CD14-positive monocyte (primary cell): ENCODE measurements around the gene ZNF341. TPM values are rescaled to one million over a fixed set of nuclear protein-coding genes. Genes with fewer than 3 reads are reported as not detected.

Source experiments
- DNase-seq, 3 donors: peaks; one replicate each; pipeline ENCODE4 v3.0.0-alpha.2; 2011 to 2022
- H2AFZ ChIP-seq: 2 replicates; pipeline ENCODE4 v1.6.0; 2012; ENCODE audit warnings: mild to moderate bottlenecking, low read depth, low read length, inconsistent platforms; ENCODE audit not compliant: insufficient read depth, poor library complexity, severe bottlenecking
- H3K27ac ChIP-seq, 2 donors: 1 replicate in 1 of 2; 2 replicates in 1 of 2; pipeline ENCODE4 v1.5.1; 2012 to 2013; ENCODE audit warnings: low read length in 2 of 2, control low read depth in 1 of 2, inconsistent platforms in 1 of 2, low read depth in 1 of 2, mild to moderate bottlenecking in 1 of 2
- H3K27me3 ChIP-seq, 2 donors: one replicate each; pipeline versions ENCODE4 v1.6.0 to v1.6.1; 2011 to 2013; ENCODE audit warnings: low read length in 2 of 2; ENCODE audit not compliant: control insufficient read depth in 2 of 2, insufficient read depth in 2 of 2
- H3K36me3 ChIP-seq, 2 donors: replicated peaks in 1 of 2; 1 replicate in 1 of 2; 2 replicates in 1 of 2; pipeline versions ENCODE4 v1.5.1 to v1.6.1; 2012 to 2013; ENCODE audit warnings: low read length in 2 of 2, control low read depth in 1 of 2, inconsistent platforms in 1 of 2, mild to moderate bottlenecking in 1 of 2; ENCODE audit not compliant: insufficient read depth in 2 of 2, control insufficient read depth in 1 of 2
- H3K4me1 ChIP-seq, 2 donors: 1 replicate in 1 of 2; 2 replicates in 1 of 2; pipeline versions ENCODE4 v1.5.1 to v1.6.1; 2012 to 2013; ENCODE audit warnings: low read length in 2 of 2, control low read depth in 1 of 2, inconsistent platforms in 1 of 2, mild to moderate bottlenecking in 1 of 2, moderate library complexity in 1 of 2; ENCODE audit not compliant: insufficient read depth in 2 of 2, control insufficient read depth in 1 of 2
- H3K4me2 ChIP-seq: replicated peaks from 2 replicates; pipeline ENCODE3; 2012; ENCODE audit warnings: low read length, moderate library complexity, mild to moderate bottlenecking; ENCODE audit not compliant: poor library complexity, severe bottlenecking; ENCODE audit errors: extremely low read depth
- H3K4me3 ChIP-seq, 3 experiments: fragments of 200-600 bp in 1 of 3; sonication (generic) in 1 of 3; replicated peaks in 1 of 3; 1 replicate in 2 of 3; 2 replicates in 1 of 3; pipeline ENCODE4 v1.5.1; 2011 to 2013; ENCODE audit warnings: low read length in 3 of 3, mild to moderate bottlenecking in 3 of 3, control low read depth in 2 of 3, low read depth in 2 of 3, inconsistent platforms in 1 of 3, moderate library complexity in 1 of 3
- H3K79me2 ChIP-seq: 2 replicates; pipeline ENCODE4 v1.6.0; 2012; ENCODE audit warnings: mild to moderate bottlenecking, control low read depth, inconsistent platforms, low read length, moderate library complexity; ENCODE audit not compliant: insufficient read depth
- H3K9ac ChIP-seq: 2 replicates; pipeline ENCODE4 v1.6.0; 2017; ENCODE audit warnings: low read length, mild to moderate bottlenecking; ENCODE audit not compliant: insufficient read depth, poor library complexity, severe bottlenecking
- H3K9me3 ChIP-seq, 2 donors: replicated peaks in 1 of 2; 1 replicate in 1 of 2; 2 replicates in 1 of 2; pipeline versions ENCODE4 v1.5.1 to v1.6.1; 2012 to 2013; ENCODE audit warnings: low read length in 2 of 2, control low read depth in 1 of 2; ENCODE audit not compliant: control insufficient read depth in 1 of 2, insufficient read depth in 1 of 2
- H4K20me1 ChIP-seq: 2 replicates; pipeline ENCODE4 v1.6.0; 2012; ENCODE audit warnings: mild to moderate bottlenecking, low read length, control low read depth, moderate library complexity; ENCODE audit not compliant: insufficient read depth
- H3K27ac Mint-ChIP-seq, 7 donors: one replicate each; pipeline ENCODE4 v1.8.0; 2020; ENCODE audit warnings: mild to moderate bottlenecking in 7 of 7, mixed read lengths in 7 of 7, moderate library complexity in 6 of 7, inconsistent platforms in 2 of 7
- H3K27me3 Mint-ChIP-seq, 3 donors: one replicate each; pipeline ENCODE4 v1.8.0; 2021 to 2022; ENCODE audit warnings: low read depth in 3 of 3, mild to moderate bottlenecking in 3 of 3, mixed read lengths in 3 of 3, moderate library complexity in 3 of 3, inconsistent platforms in 1 of 3
- H3K36me3 Mint-ChIP-seq, 2 donors: one replicate each; pipeline ENCODE4 v1.8.0; 2020; ENCODE audit warnings: mixed read lengths in 2 of 2, inconsistent platforms in 1 of 2, mild to moderate bottlenecking in 1 of 2
- H3K4me1 Mint-ChIP-seq: one replicate; pipeline ENCODE4 v1.8.0; 2020; ENCODE audit warnings: mild to moderate bottlenecking, mixed read lengths
- H3K4me3 Mint-ChIP-seq, 2 donors: one replicate each; pipeline ENCODE4 v1.8.0; 2020; ENCODE audit warnings: mild to moderate bottlenecking in 2 of 2, mixed read lengths in 2 of 2, moderate library complexity in 1 of 2
- H3K9me3 Mint-ChIP-seq, 7 donors: one replicate each; pipeline ENCODE4 v1.8.0; 2020 to 2022; ENCODE audit warnings: mixed read lengths in 7 of 7, mild to moderate bottlenecking in 6 of 7, moderate library complexity in 6 of 7, inconsistent platforms in 2 of 7
- WGBS: methylation state at CpG from one replicate; pipeline ENCODE4 v1.1.5; 2013; ENCODE audit warnings: missing lambda C conversion rate; ENCODE audit not compliant: insufficient coverage; 5-methylcytosine and 5-hydroxymethylcytosine counted together
- intact Hi-C, 2 donors: fragments of 100-400 bp; cut with micrococcal nuclease; formaldehyde crosslinking; loops; one replicate each; pipeline versions ENCODE4 v1.15.0 to v1.15.1; 2023
- polyA plus RNA-seq, 3 donors: library from polyadenylated mRNA; depleted of rRNA in 1 of 3; unstranded in 2 of 3; stranded (reverse) in 1 of 3; fragments of 300-500 nt in 2 of 3; fragments of >200 nt in 1 of 3; fragmentation: Illumina TruSeq in 2 of 3; gene quantifications; 1 replicate in 2 of 3; 2 replicates in 1 of 3; pipeline ENCODE4 v1.2.3, GENCODE V29; 2012 to 2021
- TF ChIP-seq, protein P1 (sequence below): fragments of 200-600 bp; IDR thresholded peaks from one replicate; pipeline ENCODE4 v1.8.0; 2022; ENCODE audit warnings: antibody characterized with exemption, mild to moderate bottlenecking

Gene ZNF341
- polyA plus RNA-seq, 3 donors = 1.1 to 10.3 (median 2.3) TPM

- no peak overlapping the region for H3K4me3 Mint-ChIP-seq
- Histone ChIP-seq H3K27me3 (no peaks in the 10 kb centered on the region), H3K4me2 (no peak overlapping the region), H3K9me3 (no peaks in the 10 kb centered on the region), H3K27ac (no peak overlapping the region), H3K4me3 (no peak overlapping the region), H3K9ac (no peak overlapping the region), H3K79me2 (peaks cover 24% of the 10 kb centered on the region), H4K20me1 (no peaks in the 10 kb centered on the region), H3K4me1 (peaks cover 30 to 50% of the 10 kb centered on the region in 2 donors), H3K36me3 (no peaks in the 10 kb centered on the region), H2AFZ (no peak overlapping the region)
- no peak for DNase-seq
- TF ChIP-seq, protein P1, sequence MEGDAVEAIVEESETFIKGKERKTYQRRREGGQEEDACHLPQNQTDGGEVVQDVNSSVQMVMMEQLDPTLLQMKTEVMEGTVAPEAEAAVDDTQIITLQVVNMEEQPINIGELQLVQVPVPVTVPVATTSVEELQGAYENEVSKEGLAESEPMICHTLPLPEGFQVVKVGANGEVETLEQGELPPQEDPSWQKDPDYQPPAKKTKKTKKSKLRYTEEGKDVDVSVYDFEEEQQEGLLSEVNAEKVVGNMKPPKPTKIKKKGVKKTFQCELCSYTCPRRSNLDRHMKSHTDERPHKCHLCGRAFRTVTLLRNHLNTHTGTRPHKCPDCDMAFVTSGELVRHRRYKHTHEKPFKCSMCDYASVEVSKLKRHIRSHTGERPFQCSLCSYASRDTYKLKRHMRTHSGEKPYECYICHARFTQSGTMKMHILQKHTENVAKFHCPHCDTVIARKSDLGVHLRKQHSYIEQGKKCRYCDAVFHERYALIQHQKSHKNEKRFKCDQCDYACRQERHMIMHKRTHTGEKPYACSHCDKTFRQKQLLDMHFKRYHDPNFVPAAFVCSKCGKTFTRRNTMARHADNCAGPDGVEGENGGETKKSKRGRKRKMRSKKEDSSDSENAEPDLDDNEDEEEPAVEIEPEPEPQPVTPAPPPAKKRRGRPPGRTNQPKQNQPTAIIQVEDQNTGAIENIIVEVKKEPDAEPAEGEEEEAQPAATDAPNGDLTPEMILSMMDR = no peak
- 100% methylated on average over 1 of the region's 3 CpGs for WGBS
- no peaks in the 10 kb centered on the region for H3K36me3 Mint-ChIP-seq
- no peaks in the 10 kb centered on the region for H3K27me3 Mint-ChIP-seq
- peaks cover 50% of the 10 kb centered on the region for H3K4me1 Mint-ChIP-seq
- intact Hi-C loops = loop anchor here (5.0 to 10.0 kb wide), 2 partner anchors 34 to 47 kb away; partner anchors contain the start of genes PXMP4 (in 1 of the 2) and ZNF341 (in 1 of the 2)
- no peaks in the 10 kb centered on the region for H3K9me3 Mint-ChIP-seq
- peak overlapping the region in 2 of 7 donors; percentile 45 to 72 for H3K27ac Mint-ChIP-seq
These were observed 43.5 kb upstream of the ZNF341 start for GRCh38 chr20:33687993-33688937.

- H3K9ac ChIP-seq = no peak overlapping the region
- no peaks in the 10 kb centered on the region for H3K9me3 ChIP-seq
- no peak overlapping the region for H3K27ac ChIP-seq
- no peak overlapping the region for H3K27ac Mint-ChIP-seq
- no peaks in the 10 kb centered on the region for H3K9me3 Mint-ChIP-seq
- TF ChIP-seq, protein P1 = no peak
- intact Hi-C loops = loop anchor here (5.0 to 10.0 kb wide), 2 partner anchors 33 to 46 kb away; partner anchors contain the start of genes PXMP4 (in 1 of the 2) and ZNF341 (in 1 of the 2)
- H3K4me1 Mint-ChIP-seq = peaks cover 50% of the 10 kb centered on the region
- H3K36me3 Mint-ChIP-seq = no peaks in the 10 kb centered on the region
- no peak overlapping the region for H2AFZ ChIP-seq
- no peak overlapping the region for H3K4me3 ChIP-seq
- no peak overlapping the region for H3K4me2 ChIP-seq
- H3K36me3 ChIP-seq = no peaks in the 10 kb centered on the region
- H3K27me3 Mint-ChIP-seq = no peaks in the 10 kb centered on the region
- no peaks in the 10 kb centered on the region for H4K20me1 ChIP-seq
- WGBS = no CpG with 5 or more reads among the region's 3 CpGs
- H3K79me2 ChIP-seq = peaks cover 18% of the 10 kb centered on the region
- DNase-seq = no peak
- H3K4me1 ChIP-seq = peaks cover 30 to 50% of the 10 kb centered on the region in 2 donors
- no peaks in the 10 kb centered on the region for H3K27me3 ChIP-seq
- H3K4me3 Mint-ChIP-seq = no peak overlapping the region
These were observed 42.8 kb upstream of the ZNF341 start for GRCh38 chr20:33688938-33689424.
